H9 (cell line): Measurements from ENCODE around the gene RAD23A. TPM values are rescaled to one million over a fixed set of nuclear protein-coding genes. Genes with fewer than 3 reads are reported as not detected.

Experiments used
- DNase-seq: peaks from one replicate; pipeline ENCODE4 v3.0.0-alpha.2; 2017
- H2AFZ ChIP-seq: one replicate; pipeline ENCODE4 v1.6.1; 2013; ENCODE audit warnings: mild to moderate bottlenecking, low read length, control low read depth, moderate library complexity
- H2AK5ac ChIP-seq: 2 replicates; pipeline ENCODE4 v1.6.1; 2013; ENCODE audit warnings: low read length, control low read depth, mixed read lengths; ENCODE audit not compliant: insufficient read length
- H2BK120ac ChIP-seq: one replicate; pipeline ENCODE4 v1.6.1; 2013; ENCODE audit warnings: low read depth, mild to moderate bottlenecking, low read length, control low read depth, inconsistent platforms; ENCODE audit not compliant: poor library complexity, severe bottlenecking
- H2BK12ac ChIP-seq: 2 replicates; pipeline ENCODE4 v1.6.1; 2013; ENCODE audit warnings: low read length, control low read depth, mixed read lengths, low read depth; ENCODE audit not compliant: insufficient read length
- H2BK15ac ChIP-seq: 2 replicates; pipeline ENCODE4 v1.6.1; 2013; ENCODE audit warnings: low read depth, low read length, control low read depth
- H2BK20ac ChIP-seq: one replicate; pipeline ENCODE4 v1.6.1; 2013; ENCODE audit warnings: low read depth, mild to moderate bottlenecking, low read length, control low read depth, inconsistent platforms; ENCODE audit not compliant: poor library complexity, severe bottlenecking
- H2BK5ac ChIP-seq: 2 replicates; pipeline ENCODE4 v1.6.1; 2013; ENCODE audit warnings: low read length, control low read depth, mixed read lengths; ENCODE audit not compliant: insufficient read length
- H3K14ac ChIP-seq: 2 replicates; pipeline ENCODE4 v1.6.1; 2013; ENCODE audit warnings: low read length, control low read depth; ENCODE audit not compliant: insufficient read depth
- H3K18ac ChIP-seq: 2 replicates; pipeline ENCODE4 v1.6.1; 2013; ENCODE audit warnings: low read depth, mild to moderate bottlenecking, mixed read lengths, low read length, control low read depth; ENCODE audit not compliant: insufficient read length
- H3K23ac ChIP-seq: 2 replicates; pipeline ENCODE4 v1.6.1; 2013; ENCODE audit warnings: low read length, control low read depth, mixed read lengths, low read depth; ENCODE audit not compliant: insufficient read length
- H3K23me2 ChIP-seq: 2 replicates; pipeline ENCODE4 v1.6.1; 2013; ENCODE audit warnings: low read depth, mild to moderate bottlenecking, mixed read lengths, low read length, control low read depth; ENCODE audit not compliant: insufficient read length, poor library complexity, severe bottlenecking
- H3K27ac ChIP-seq: 2 replicates; pipeline ENCODE4 v1.5.1; 2013; ENCODE audit warnings: low read length, control low read depth, mixed read lengths, low read depth; ENCODE audit not compliant: insufficient read length
- H3K27me3 ChIP-seq: 2 replicates; pipeline ENCODE4 v1.6.1; 2013; ENCODE audit warnings: low read length, control low read depth, inconsistent platforms; ENCODE audit not compliant: insufficient read depth
- H3K4ac ChIP-seq: 2 replicates; pipeline ENCODE4 v1.6.1; 2013; ENCODE audit warnings: low read depth, mild to moderate bottlenecking, control low read depth, inconsistent platforms, low read length, moderate library complexity
- H3K4me1 ChIP-seq: 2 replicates; pipeline ENCODE4 v1.6.1; 2013; ENCODE audit warnings: low read length, control low read depth, inconsistent platforms; ENCODE audit not compliant: insufficient read depth
- H3K4me2 ChIP-seq: 2 replicates; pipeline ENCODE4 v1.6.1; 2013; ENCODE audit warnings: low read length, control low read depth, mixed read lengths; ENCODE audit not compliant: insufficient read length, insufficient read depth
- H3K56ac ChIP-seq: 2 replicates; pipeline ENCODE4 v1.6.1; 2013; ENCODE audit warnings: low read depth, mild to moderate bottlenecking, mixed read lengths, low read length, control low read depth; ENCODE audit not compliant: insufficient read length
- H3K79me1 ChIP-seq: 2 replicates; pipeline ENCODE4 v1.6.1; 2013; ENCODE audit warnings: low read depth, mild to moderate bottlenecking, moderate library complexity, low read length, control low read depth, inconsistent platforms; ENCODE audit not compliant: insufficient read depth, poor library complexity, severe bottlenecking
- H3K79me2 ChIP-seq: 2 replicates; pipeline ENCODE4 v1.6.1; 2013; ENCODE audit warnings: low read length, control low read depth, inconsistent platforms; ENCODE audit not compliant: insufficient read depth
- H3K9ac ChIP-seq: 2 replicates; pipeline ENCODE4 v1.6.1; 2013; ENCODE audit warnings: low read length, control low read depth, mixed read lengths; ENCODE audit not compliant: insufficient read length; ENCODE audit errors: extremely low read depth
- H3K9me3 ChIP-seq: one replicate; pipeline ENCODE4 v1.6.1; 2013; ENCODE audit warnings: low read depth, low read length, inconsistent platforms; ENCODE audit not compliant: control insufficient read depth
- H3T11ph ChIP-seq: one replicate; pipeline ENCODE4 v1.6.1; 2013; ENCODE audit warnings: mild to moderate bottlenecking, low read length, control low read depth, inconsistent platforms
- H4K20me1 ChIP-seq: one replicate; pipeline ENCODE4 v1.6.1; 2013; ENCODE audit not compliant: control insufficient read depth, insufficient read length, insufficient read depth
- H4K5ac ChIP-seq: 2 replicates; pipeline ENCODE4 v1.6.1; 2013; ENCODE audit warnings: low read depth, mild to moderate bottlenecking, mixed read lengths, low read length, control low read depth; ENCODE audit not compliant: insufficient read length
- H4K8ac ChIP-seq: replicated peaks from 2 replicates; pipeline ENCODE4 v1.6.1; 2013; ENCODE audit warnings: low read length, control low read depth, mixed read lengths, low read depth; ENCODE audit not compliant: insufficient read length
- H4K91ac ChIP-seq: 2 replicates; pipeline ENCODE4 v1.6.1; 2013; ENCODE audit warnings: low read depth, mild to moderate bottlenecking, moderate library complexity, mixed read lengths, low read length, control low read depth; ENCODE audit not compliant: insufficient read length
- H3K27ac Mint-ChIP-seq, 3 experiments: 2 replicates in 2 of 3; 3 replicates in 1 of 3; pipeline ENCODE4 v1.8.0; 2020 to 2021; ENCODE audit warnings: mixed read lengths in 3 of 3, mild to moderate bottlenecking in 1 of 3, moderate library complexity in 1 of 3
- H3K27me3 Mint-ChIP-seq: 2 replicates; pipeline ENCODE4 v1.8.0; 2021; ENCODE audit warnings: low read depth, mild to moderate bottlenecking, moderate library complexity, mixed read lengths
- H3K36me3 Mint-ChIP-seq, 3 experiments: 2 replicates in 2 of 3; 3 replicates in 1 of 3; pipeline ENCODE4 v1.8.0; 2020 to 2021; ENCODE audit warnings: low read depth in 3 of 3, mixed read lengths in 3 of 3; ENCODE audit not compliant: insufficient read depth in 1 of 3
- H3K4me1 Mint-ChIP-seq, 2 experiments: 2 replicates each; pipeline ENCODE4 v1.8.0; 2020; ENCODE audit warnings: mixed read lengths in 2 of 2
- H3K4me3 Mint-ChIP-seq, 2 experiments: 2 replicates in 1 of 2; 3 replicates in 1 of 2; pipeline ENCODE4 v1.8.0; 2020 to 2021; ENCODE audit warnings: mild to moderate bottlenecking in 2 of 2, mixed read lengths in 2 of 2, moderate library complexity in 1 of 2
- H3K9me3 Mint-ChIP-seq, 2 experiments: 2 replicates in 1 of 2; 3 replicates in 1 of 2; pipeline ENCODE4 v1.8.0; 2020; ENCODE audit warnings: mild to moderate bottlenecking in 2 of 2, mixed read lengths in 2 of 2, moderate library complexity in 1 of 2
- WGBS: extraction: QIAGEN DNeasy Blood & Tissue Kit; methylation state at CpG from one replicate; pipeline ENCODE4 v1.1.7; 2013; ENCODE audit warnings: missing lambda C conversion rate, low lambda C conversion rate, mixed read lengths; ENCODE audit not compliant: insufficient read length; ENCODE audit errors: extremely low coverage; 5-methylcytosine and 5-hydroxymethylcytosine counted together
- total RNA-seq: library from RNA; stranded (reverse); gene quantifications from 2 replicates; pipeline ENCODE4 v1.2.1, GENCODE V29; 2021
- TF ChIP-seq, protein P1 (sequence below): fragments of 200-600 bp; sonication (generic); conservative IDR thresholded peaks from 3 replicates; pipeline ENCODE4 v1.8.0; 2021; ENCODE audit warnings: antibody characterized with exemption, mild to moderate bottlenecking

RAD23A gene
- total RNA-seq, 1 experiment from 2014 or later = 62.2 TPM

DNA sequence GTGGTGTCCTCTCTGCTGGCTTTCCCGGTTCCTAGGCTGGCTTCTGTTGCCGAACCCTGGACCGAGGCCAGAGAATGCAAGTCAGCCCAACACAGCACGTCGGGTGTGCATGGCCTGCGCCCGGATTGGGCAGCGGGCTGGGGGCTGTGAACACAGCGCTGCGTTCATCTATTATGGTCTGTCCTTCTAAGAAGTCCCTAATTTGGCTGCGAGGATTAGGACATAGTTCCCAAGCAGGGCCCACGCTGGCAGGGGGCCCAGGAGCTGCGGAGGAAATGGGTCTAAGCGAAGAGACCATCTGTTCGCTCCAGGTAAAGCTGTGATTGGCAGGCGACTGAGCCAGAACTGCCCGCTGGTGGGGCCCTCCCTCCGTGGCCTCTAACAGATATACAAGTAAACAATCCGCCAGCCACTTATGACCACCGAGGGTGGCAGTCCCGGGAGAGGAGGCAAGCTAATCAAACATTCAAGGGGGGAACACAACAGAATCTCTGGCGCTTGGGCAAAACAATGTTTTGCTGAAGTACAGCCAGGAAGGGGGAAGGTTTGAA, 32.6 kb upstream of the RAD23A start:
- Histone ChIP-seq H2BK15ac (no peak overlapping the region), H4K91ac (no peak overlapping the region), H4K5ac (no peak overlapping the region), H3K56ac (no peak overlapping the region), H3K9ac (no peak overlapping the region), H2BK5ac (no peak overlapping the region), H3K4ac (no peak overlapping the region; the same call in 1 of the 2 replicates), H3K27ac (no peak overlapping the region), H3K79me2 (no peaks in the 10 kb centered on the region), H2AK5ac (no peak overlapping the region), H3K9me3 (no peaks in the 10 kb centered on the region), H2AFZ (no peak overlapping the region), H3K4me2 (peak overlapping the region; percentile 15), H3K27me3 (peaks cover 2% of the 10 kb centered on the region; the same call in 1 of the 2 replicates), H3K18ac (peak overlapping the region; percentile 33), H3T11ph (no peak overlapping the region), H3K23me2 (no peaks in the 10 kb centered on the region), H3K79me1 (no peaks in the 10 kb centered on the region), H3K23ac (no peak overlapping the region), H4K8ac (no peak overlapping the region), H3K14ac (peak overlapping the region; percentile 24; the same call in 1 of the 2 replicates), H4K20me1 (no peaks in the 10 kb centered on the region), H2BK120ac (no peak overlapping the region), H2BK20ac (no peak overlapping the region), H2BK12ac (no peak overlapping the region), H3K4me1 (peaks cover 4% of the 10 kb centered on the region; the same call in 1 of the 2 replicates)
- H3K36me3 Mint-ChIP-seq = no peaks in the 10 kb centered on the region
- peaks cover 20 to 25% of the 10 kb centered on the region in 2 experiments for H3K4me1 Mint-ChIP-seq
- H3K9me3 Mint-ChIP-seq = no peaks in the 10 kb centered on the region; a peak in 1 of 5 replicates
- TF ChIP-seq, protein P1, sequence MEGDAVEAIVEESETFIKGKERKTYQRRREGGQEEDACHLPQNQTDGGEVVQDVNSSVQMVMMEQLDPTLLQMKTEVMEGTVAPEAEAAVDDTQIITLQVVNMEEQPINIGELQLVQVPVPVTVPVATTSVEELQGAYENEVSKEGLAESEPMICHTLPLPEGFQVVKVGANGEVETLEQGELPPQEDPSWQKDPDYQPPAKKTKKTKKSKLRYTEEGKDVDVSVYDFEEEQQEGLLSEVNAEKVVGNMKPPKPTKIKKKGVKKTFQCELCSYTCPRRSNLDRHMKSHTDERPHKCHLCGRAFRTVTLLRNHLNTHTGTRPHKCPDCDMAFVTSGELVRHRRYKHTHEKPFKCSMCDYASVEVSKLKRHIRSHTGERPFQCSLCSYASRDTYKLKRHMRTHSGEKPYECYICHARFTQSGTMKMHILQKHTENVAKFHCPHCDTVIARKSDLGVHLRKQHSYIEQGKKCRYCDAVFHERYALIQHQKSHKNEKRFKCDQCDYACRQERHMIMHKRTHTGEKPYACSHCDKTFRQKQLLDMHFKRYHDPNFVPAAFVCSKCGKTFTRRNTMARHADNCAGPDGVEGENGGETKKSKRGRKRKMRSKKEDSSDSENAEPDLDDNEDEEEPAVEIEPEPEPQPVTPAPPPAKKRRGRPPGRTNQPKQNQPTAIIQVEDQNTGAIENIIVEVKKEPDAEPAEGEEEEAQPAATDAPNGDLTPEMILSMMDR = no peak
- H3K27ac Mint-ChIP-seq = peak overlapping the region; percentile 69 to 99 (median 96); a peak in 6 of 7 replicates
- H3K27me3 Mint-ChIP-seq = peaks cover 14% of the 10 kb centered on the region
- H3K4me3 Mint-ChIP-seq = peak overlapping the region; percentile 24 to 69; a peak in 4 of 5 replicates
- DNase-seq = peak; percentile 71
- no CpG with 5 or more reads among the region's 22 CpGs for WGBS
